Suprapubic skin (tissue), 3 donors: ENCODE results near the gene ZSWIM8.

Source experiments
- CTCF ChIP-seq, 2 donors: fragments of 200-600 bp in 1 of 2; fragments of 450-650 bp in 1 of 2; sonication (generic) in 1 of 2; IDR thresholded peaks; one replicate each; pipeline ENCODE4 v1.5.1; 2016 to 2019; ENCODE audit warnings: antibody characterized with exemption in 2 of 2, mild to moderate bottlenecking in 1 of 2, moderate library complexity in 1 of 2
- POLR2A ChIP-seq, 2 donors: fragments of 450-650 bp; IDR thresholded peaks; one replicate each; pipeline ENCODE4 v1.6.1; 2017; ENCODE audit warnings: antibody characterized with exemption in 2 of 2, mild to moderate bottlenecking in 2 of 2, moderate library complexity in 2 of 2

DNA sequence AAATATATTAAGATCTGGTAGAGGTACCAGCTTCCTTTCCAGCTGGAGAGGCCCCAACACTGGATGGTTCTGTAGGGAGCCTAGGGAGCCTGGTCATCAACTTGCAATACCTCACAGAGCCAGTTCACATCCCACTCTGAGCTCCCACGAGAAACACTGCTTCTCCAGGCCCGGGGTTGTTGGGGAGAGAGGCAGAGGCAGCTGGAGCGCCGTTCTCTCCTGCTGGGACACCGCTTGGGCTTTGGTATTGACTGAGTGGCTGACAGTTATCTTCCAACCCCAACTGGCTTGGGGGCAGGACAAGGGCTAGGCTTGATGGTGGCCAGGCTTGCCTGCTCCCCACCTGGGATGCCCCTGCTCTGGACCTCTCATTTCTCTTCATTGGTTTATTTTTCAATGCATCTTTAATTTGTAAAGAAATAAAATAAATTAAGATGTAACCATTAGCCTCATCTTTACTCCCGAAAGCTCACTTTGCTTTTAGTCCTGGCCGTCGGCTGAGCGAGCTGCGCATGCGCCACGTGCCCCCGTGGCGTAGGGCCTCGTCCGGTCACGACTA lies 13.6 kb upstream of the ZSWIM8 start:
- TF ChIP-seq POLR2A (IDR thresholded peaks at IDR 0.05) (no peak), CTCF (IDR thresholded peaks at IDR 0.05) (no peak)
